ENCODE results near the gene AXDND1.

AXDND1 gene

DNA sequence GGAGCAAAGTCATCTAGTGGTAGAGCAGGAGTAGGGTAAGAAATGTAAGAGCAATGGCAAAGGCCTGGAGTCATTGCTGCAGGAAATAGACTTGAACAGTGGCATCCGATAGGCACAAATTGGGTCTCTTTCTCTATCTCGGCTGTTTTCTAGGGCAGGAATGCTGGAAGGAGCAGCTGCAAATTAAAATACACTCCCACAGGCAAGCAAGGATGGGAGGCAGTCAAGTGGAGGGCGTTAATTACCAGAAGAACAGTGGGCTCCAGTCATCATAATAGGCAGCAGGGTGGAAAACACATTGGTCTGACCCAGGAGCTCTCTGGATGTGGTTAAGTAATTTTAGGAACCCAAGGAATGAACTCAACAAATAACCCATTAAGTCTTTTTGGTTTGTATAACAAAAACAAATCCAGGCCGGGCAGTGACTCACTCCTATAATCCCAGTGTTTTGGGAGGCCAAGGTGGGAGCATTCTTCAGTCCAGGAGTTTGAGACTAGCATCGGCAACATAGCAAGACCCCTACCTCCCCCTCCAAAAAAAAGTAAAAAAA, 218.1 kb downstream of the AXDND1 start:
- DNase-seq: no peak

DNA sequence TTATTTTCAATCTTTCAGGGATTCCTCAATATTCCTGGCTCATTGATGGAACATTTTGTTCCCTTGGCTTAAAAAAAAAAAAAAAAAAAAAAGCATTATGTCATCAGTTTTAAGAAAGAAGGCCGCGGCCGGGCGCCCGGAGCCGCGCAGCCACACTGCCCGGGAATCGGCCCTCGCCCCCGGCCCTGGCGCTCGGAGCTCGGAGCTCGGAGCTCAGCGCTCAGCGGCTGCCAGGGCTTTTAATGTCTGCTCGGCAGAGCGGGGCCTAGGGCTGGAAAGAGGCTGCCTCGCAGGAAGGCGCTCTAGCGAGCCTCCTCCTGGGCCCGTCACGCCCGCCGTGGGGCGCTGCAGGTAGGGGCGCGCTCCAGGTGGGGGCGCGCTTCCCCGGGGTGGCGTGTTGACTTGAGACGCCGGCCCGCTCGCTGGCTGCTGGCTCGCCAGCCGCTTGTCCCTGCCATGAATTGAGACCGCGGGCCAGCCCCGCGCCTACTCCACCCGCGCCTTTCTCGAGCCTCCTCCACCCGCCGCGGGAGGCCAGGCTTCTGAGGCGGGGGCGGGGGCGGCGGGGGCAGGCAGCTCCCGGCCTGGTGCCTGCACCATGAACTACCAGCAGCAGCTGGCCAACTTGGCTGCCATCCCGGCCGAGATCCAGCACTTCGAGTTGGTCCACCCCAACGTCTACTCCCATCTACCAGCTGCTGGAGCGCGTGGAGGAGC, 220.5 kb downstream of the AXDND1 start:
- DNase-seq: peak; percentile 39

DNA sequence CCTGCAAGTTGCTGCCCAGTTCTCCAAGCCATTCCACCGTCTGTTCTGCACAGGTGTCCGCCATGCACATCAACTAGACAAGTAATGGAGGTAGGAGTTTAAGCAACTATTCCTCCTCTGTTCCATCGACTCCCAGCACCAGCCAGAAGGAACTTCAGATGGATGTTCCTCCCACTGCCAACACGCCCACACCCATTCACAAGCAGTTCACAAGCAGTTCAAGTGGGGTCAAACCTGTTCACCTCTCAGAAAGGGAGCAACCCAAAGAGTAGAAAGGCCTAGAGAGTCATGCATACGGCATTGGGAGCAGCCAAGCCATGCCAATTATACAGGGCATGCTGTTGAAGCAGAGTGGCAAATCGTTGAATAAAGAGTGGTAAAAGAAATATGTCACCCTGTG, 221.6 kb downstream of the AXDND1 start:
- DNase-seq: no peak

DNA sequence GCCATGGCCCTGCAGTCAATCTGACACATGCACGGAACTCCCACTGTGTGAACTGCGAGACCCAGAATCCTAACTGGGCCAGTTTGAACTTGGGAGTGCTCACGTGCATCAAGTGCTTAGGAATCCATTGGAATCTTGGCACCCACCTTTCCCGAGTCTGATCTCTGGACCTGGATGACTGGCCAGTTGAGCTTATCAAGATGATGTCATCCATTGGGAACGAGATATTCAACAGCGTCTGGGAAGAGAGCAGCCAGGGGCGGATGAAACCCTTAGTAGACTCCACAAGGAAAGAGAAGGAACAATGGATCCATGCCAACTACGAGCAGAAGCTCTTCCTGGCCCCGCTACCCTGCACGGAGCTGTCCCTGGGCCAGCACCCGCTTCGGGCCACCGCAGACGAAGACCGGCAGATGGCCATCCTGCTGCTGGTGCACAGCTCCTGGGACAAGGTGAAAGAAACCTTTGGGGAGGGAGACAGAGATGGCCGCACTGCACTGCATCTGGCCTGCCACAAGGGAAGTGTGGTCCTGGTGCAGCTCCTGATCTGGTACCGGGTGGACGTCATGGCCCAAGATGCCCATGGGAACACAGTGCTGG, 222.8 kb downstream of the AXDND1 start:
- no peak for DNase-seq

DNA sequence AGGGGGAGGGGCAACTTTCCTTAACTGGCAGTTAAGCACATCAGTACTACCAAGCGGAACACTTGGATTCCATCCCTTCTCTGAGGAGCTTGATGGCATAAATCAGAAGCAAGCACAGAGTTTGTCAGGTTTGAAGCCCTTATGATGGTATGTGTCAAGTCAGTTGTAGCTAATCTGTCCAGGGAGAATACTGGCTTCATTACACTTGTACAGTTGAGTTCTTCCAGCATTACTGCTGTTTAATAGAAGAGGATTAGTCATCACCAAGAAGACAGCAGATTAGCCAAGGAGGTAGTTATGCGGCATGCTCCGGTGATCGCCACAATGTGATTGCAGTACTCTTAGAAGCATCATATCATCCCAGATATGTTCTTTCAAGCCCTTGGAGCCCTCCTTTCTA, 223.7 kb downstream of the AXDND1 start:
- no peak for DNase-seq

DNA sequence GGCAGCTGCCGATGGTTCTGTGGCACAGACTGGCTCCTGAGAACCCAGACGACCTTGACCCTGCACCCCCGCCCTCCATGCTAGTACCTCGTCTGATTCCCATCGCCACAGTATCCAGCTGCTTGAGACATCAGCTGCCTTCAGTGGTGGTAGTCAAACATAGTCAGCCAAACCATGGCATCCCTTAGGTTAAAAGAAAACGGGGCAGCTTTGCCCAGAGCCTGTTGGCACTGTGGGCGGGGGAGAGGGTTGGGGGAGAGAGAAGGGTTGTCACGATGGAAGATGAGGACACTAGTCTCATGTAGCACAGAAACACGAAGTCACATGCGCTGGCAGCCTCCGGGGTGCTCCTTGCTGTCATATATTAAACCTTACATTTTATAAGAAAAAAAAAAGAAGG, 224.9 kb downstream of the AXDND1 start:
- DNase-seq: no peak

DNA sequence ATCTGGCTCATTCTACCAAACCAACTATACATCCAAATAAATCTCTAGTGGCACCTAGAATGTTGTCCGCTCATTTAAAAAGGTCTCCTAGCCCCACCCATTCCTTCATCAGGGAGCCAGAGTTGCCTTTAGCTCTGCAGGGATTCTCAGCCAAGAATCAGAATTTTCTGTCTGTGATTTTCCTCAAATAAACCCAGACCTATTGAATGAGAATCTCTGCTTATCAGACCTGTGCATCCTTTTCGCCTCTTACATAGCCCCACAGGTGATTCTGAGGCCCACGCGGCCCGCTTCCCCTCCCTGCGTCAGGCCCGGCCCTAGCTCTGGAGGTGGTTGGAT, 225.5 kb downstream of the AXDND1 start:
- no peak for DNase-seq

DNA sequence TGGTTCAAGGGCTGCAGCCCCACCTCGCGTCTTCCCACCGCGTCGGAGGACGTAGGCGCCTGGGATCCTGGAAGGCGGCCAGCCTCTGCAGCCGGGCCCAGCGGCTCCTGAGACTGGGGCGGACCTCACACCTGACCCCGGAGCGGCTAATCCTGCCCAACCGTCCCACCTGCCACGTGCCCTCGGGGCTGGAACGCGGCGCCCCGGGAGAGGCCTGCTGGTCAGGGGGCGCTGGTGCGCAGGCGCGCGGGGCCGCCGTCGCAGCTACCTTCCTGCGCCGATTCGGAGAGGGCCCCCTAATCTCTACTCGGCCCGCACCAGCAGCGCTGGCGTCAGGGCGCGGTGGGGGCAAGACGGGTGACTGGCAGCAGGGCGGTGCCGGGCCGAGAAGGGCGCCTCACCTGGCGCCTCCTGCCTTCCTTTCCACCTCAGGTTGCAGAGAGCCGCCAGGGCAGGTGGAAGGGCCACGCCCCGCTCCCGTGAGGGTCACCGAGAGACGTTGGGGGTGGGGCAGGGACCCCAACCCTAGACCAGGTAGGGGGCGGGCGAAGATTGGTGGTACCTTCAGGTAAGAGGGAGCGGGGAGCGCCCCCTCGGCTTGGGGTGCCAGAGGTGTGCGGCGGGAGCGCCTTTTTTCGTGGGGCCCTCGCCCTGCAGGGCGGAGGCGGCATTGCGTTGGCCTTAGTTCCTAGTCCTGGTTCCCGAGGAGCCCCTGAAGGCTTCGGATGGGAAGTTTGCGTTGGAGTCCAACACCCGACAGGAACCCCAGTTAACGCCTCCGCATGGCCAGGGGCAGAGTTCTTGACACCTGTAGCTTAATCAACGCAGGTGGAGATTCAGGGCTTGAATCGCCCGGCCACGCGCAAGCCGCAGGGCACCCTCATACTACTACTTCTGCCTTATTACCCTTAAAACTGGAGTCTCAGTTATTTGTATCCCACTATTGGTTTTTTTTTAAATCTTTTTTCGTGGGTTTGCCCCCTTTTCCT, 226.1 kb downstream of the AXDND1 start, which contains the start of gene TDRD5:
TSS of gene TDRD5 (plus strand) at position 241 of the 989 bp plus-strand sequence. CDS start 784 bp downstream, outside the sequence.
- peak; percentile 12 for DNase-seq

DNA sequence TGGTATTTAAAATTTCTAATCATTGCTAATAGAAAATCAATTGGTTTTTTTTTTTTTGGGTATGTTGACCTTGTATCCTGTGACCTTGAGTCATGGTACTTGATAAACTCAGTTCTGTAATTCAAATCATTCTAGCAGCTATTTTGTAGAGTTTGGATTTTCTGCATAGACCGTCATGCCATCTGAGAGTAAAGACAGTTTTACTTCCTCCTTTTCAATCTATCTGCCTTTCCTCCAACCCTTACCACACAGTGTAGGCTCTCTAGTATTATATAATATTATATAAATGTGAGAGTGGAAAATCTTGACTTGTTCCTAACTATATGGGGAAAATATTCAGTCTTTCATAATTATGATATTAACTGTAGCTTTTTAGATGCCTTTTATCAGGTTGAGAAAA, 232.9 kb downstream of the AXDND1 start:
- DNase-seq: peak; percentile 9

DNA sequence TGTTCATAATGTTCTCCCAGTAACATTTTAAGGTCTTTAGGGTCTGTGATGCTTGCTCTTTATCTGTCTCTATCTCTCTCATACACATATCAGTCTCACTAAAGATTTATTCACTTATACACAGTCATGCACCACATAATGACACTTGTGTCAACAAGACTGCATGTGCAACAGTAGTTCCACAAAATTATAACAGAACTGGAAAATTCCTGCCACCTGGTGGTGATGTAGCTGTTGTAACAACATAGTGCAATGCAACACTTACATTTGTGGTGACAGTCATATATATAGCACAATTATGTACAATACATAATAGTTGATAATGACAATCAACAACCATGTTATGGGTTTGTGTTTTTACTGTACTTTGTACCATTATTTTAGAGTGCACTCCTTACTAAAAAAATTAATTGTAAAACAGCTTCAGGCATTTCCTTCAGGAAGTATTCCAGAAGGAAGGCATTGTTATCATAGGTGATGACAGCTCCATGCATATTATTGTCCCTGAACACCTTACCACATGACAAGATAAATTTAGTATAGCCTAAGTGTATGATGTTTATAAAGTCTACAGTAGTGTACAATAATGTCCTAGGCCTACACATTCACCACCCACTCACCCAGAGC, 234.0 kb downstream of the AXDND1 start:
- peak; percentile 56 for DNase-seq

DNA sequence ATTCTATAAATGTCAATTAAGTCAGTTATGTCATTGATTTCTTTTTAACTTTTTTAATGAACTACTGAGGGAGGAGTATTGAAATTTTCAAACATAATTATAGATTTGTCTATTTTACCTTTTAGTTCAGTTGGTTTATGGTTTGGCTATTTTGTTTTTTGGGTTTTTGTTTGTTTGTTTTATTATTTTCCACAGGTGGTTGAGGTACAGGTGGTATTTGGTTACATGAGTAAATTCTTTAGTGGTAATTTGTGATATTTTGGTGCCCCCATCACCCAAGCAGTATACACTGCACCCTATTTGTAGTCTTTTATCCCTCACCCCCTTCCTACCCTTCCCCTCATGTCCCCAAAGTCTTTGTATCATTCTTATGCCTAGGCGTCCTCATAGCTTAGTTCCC, 235.3 kb downstream of the AXDND1 start:
- DNase-seq: no peak
